Measurements from ENCODE around the gene SLC16A5. TPM values are rescaled to one million over a fixed set of nuclear protein-coding genes. Genes with fewer than 3 reads are reported as not detected.
"Not testable (repeated sequence)": the region's sequence is repeated elsewhere in the genome, so short reads cannot be mapped to it uniquely, and the experiment has no call there.

The SLC16A5 gene
- polyA plus RNA-seq, 1 donor from 2014 or later, result not detected

GRCh38 chr17:75072909-75073308 lies 14.8 kb upstream of the SLC16A5 start:
- not testable (repeated sequence) for H3K4me2 ChIP-seq (ENCODE audit: low read length); H3K9ac ChIP-seq (ENCODE audit: low read length); H4K20me1 ChIP-seq (ENCODE audit: insufficient read depth); H3K9me3 ChIP-seq (ENCODE audit: low read length); H3K27ac ChIP-seq (ENCODE audit: low read length); H2AFZ ChIP-seq (ENCODE audit: low read depth, low read length); H3K9me2 ChIP-seq (ENCODE audit: insufficient read depth, low read length); H3K27me3 ChIP-seq (ENCODE audit: insufficient read depth, low read depth, low read length); H3K4me3 ChIP-seq (ENCODE audit: low read length); H3K36me3 ChIP-seq (ENCODE audit: insufficient read depth, low read length); H3F3A ChIP-seq (ENCODE audit: insufficient read depth, low read length, poor library complexity, severe bottlenecking); H3K79me2 ChIP-seq (replicated peaks; ENCODE audit: insufficient read depth, low read length)

- H2AFZ ChIP-seq (ENCODE audit: low read depth, low read length), result no peak overlapping the region
- no peaks in the 10 kb centered on the region for H3K79me2 ChIP-seq (replicated peaks; ENCODE audit: insufficient read depth, low read length)
- no peaks in the 10 kb centered on the region for H3F3A ChIP-seq (ENCODE audit: insufficient read depth, low read length, poor library complexity, severe bottlenecking)
- no peaks in the 10 kb centered on the region for H3K9me3 ChIP-seq (ENCODE audit: low read length)
- no peak overlapping the region for H3K27ac ChIP-seq (ENCODE audit: low read length)
- H3K36me3 ChIP-seq (ENCODE audit: insufficient read depth, low read length), result no peaks in the 10 kb centered on the region
- TF ChIP-seq EZH2 (IDR thresholded peaks at IDR 0.05; ENCODE audit: borderline replicate concordance, insufficient read depth, low read length, poor library complexity, severe bottlenecking), result no peak
- TF ChIP-seq RAD21 (conservative IDR thresholded peaks at IDR 0.05), result no peak
- no peak for TF ChIP-seq EP300 (conservative IDR thresholded peaks at IDR 0.05; ENCODE audit: poor library complexity, severe bottlenecking)
- no peak for TF ChIP-seq POLR2AphosphoS5 (IDR thresholded peaks at IDR 0.05)
- TF ChIP-seq REST (IDR thresholded peaks at IDR 0.05; ENCODE audit: borderline replicate concordance), result no peak
- H3K4me2 ChIP-seq (ENCODE audit: low read length), result no peak overlapping the region
- no peaks in the 10 kb centered on the region for H4K20me1 ChIP-seq (ENCODE audit: insufficient read depth)
- no peak overlapping the region for H3K4me3 ChIP-seq (ENCODE audit: low read length)
- H3K27me3 ChIP-seq (ENCODE audit: insufficient read depth, low read depth, low read length), result no peaks in the 10 kb centered on the region
- H3K9me2 ChIP-seq (ENCODE audit: insufficient read depth, low read length), result no peaks in the 10 kb centered on the region
- H3K9ac ChIP-seq (ENCODE audit: low read length), result no peak overlapping the region
Observed at GRCh38 chr17:75073618-75074047, 14.1 kb upstream of the SLC16A5 start.

DNA sequence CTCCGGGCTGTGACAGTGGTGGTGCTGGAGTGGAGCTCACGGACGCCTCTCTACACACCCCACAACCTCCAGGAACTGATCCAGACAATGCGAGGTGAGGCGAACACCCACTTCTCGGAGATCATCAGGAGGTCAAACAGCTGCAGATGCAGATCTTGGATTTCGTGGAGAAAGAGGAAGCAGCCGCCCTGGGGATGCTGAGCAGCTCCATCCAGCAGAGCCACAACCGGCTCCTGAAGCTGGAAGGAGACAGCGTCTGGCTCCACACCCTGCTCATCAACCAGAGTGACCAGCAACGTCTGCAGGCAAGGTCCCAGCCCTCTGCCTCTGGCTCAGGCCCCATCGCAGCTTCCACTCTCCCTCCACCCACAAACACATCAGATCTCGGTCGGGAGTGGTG lies 13.2 kb upstream of the SLC16A5 start:
- H3K4me2 ChIP-seq (ENCODE audit: low read length), result no peak overlapping the region
- no peaks in the 10 kb centered on the region for H3K27me3 ChIP-seq (ENCODE audit: insufficient read depth, low read depth, low read length)
- no peaks in the 10 kb centered on the region for H3K79me2 ChIP-seq (replicated peaks; ENCODE audit: insufficient read depth, low read length)
- no peaks in the 10 kb centered on the region for H3K36me3 ChIP-seq (ENCODE audit: insufficient read depth, low read length)
- H3K27ac ChIP-seq (ENCODE audit: low read length), result no peak overlapping the region
- H2AFZ ChIP-seq (ENCODE audit: low read depth, low read length), result no peak overlapping the region
- H3K9me2 ChIP-seq (ENCODE audit: insufficient read depth, low read length), result no peaks in the 10 kb centered on the region
- no peaks in the 10 kb centered on the region for H4K20me1 ChIP-seq (ENCODE audit: insufficient read depth)
- H3K9me3 ChIP-seq (ENCODE audit: low read length), result no peaks in the 10 kb centered on the region
- H3F3A ChIP-seq (ENCODE audit: insufficient read depth, low read length, poor library complexity, severe bottlenecking), result no peaks in the 10 kb centered on the region
- no peak overlapping the region for H3K4me3 ChIP-seq (ENCODE audit: low read length)
- TF ChIP-seq POLR2AphosphoS5 (IDR thresholded peaks at IDR 0.05) (no peak), SMC3 (conservative IDR thresholded peaks at IDR 0.05; ENCODE audit: poor library complexity) (no peak), REST (IDR thresholded peaks at IDR 0.05; ENCODE audit: borderline replicate concordance) (no peak), MXI1 (conservative IDR thresholded peaks at IDR 0.05; ENCODE audit: poor library complexity, severe bottlenecking) (no peak), EP300 (conservative IDR thresholded peaks at IDR 0.05; ENCODE audit: poor library complexity, severe bottlenecking) (no peak), RAD21 (conservative IDR thresholded peaks at IDR 0.05) (no peak), EZH2 (IDR thresholded peaks at IDR 0.05; ENCODE audit: borderline replicate concordance, insufficient read depth, low read length, poor library complexity, severe bottlenecking) (no peak), TAF1 (IDR thresholded peaks at IDR 0.05; ENCODE audit: low read depth) (no peak), CTCF (IDR thresholded peaks at IDR 0.05; ENCODE audit: poor library complexity, severe bottlenecking) (no peak)
- H3K9ac ChIP-seq (ENCODE audit: low read length), result no peak overlapping the region
